GM18951 (cell line): ENCODE results near the gene OSBPL3.

Experiments used
- POLR2A ChIP-seq: IDR thresholded peaks from 4 replicates; pipeline ENCODE4 v1.6.1; 2011; ENCODE audit warnings: mild to moderate bottlenecking; ENCODE audit not compliant: insufficient read length, insufficient read depth; ENCODE audit errors: extremely low read depth
- in situ Hi-C: fragments of 300-500 bp; cut with MboI; formaldehyde crosslinking; loops from one replicate; pipeline ENCODE4 v1.12.0; 2022; ENCODE audit warnings: low sequenced_read_pairs, mixed read lengths, inconsistent platforms; ENCODE audit not compliant: unreplicated experiment

Gene OSBPL3

GRCh38 chr7:24974026-24974832, 5.7 kb downstream of the OSBPL3 start:
- TF ChIP-seq POLR2A: no peak
- in situ Hi-C loops: no loop called here

GRCh38 chr7:24972991-24973390, 7.0 kb downstream of the OSBPL3 start:
- in situ Hi-C loops: no loop called here
- no peak for TF ChIP-seq POLR2A

- in situ Hi-C loops: no loop called here
- TF ChIP-seq POLR2A: no peak
Observed at GRCh38 chr7:24972166-24972477, 7.9 kb downstream of the OSBPL3 start.

- no peak for TF ChIP-seq POLR2A
- in situ Hi-C loops: no loop called here
Observed at GRCh38 chr7:24971333-24972165, 8.4 kb downstream of the OSBPL3 start.

- TF ChIP-seq POLR2A: no peak
- in situ Hi-C loops: no loop called here
Observed at GRCh38 chr7:24970676-24971075, 9.3 kb downstream of the OSBPL3 start.

- in situ Hi-C loops: no loop called here
Observed at GRCh38 chr7:24968165-24968564, 11.8 kb downstream of the OSBPL3 start.

GRCh38 chr7:24967696-24968095, 12.3 kb downstream of the OSBPL3 start:
- in situ Hi-C loops: no loop called here
- TF ChIP-seq POLR2A: no peak

More at GRCh38 chr7:24968165-24968564, 11.8 kb downstream of the OSBPL3 start:
- TF ChIP-seq POLR2A: no peak

GRCh38 chr7:24966802-24967201, 13.2 kb downstream of the OSBPL3 start:
- TF ChIP-seq POLR2A: no peak
- in situ Hi-C loops: no loop called here

- in situ Hi-C loops: no loop called here
- TF ChIP-seq POLR2A: no peak
Observed at GRCh38 chr7:24965831-24966708, 13.9 kb downstream of the OSBPL3 start.

- TF ChIP-seq POLR2A: no peak
- in situ Hi-C loops: no loop called here
Observed at GRCh38 chr7:24964191-24964590, 15.8 kb downstream of the OSBPL3 start.

- in situ Hi-C loops: no loop called here
Observed at GRCh38 chr7:24963218-24963617, 16.8 kb downstream of the OSBPL3 start.

GRCh38 chr7:24962418-24962962, 17.5 kb downstream of the OSBPL3 start:
- no peak for TF ChIP-seq POLR2A
- in situ Hi-C loops: no loop called here

More at GRCh38 chr7:24963218-24963617, 16.8 kb downstream of the OSBPL3 start:
- no peak for TF ChIP-seq POLR2A
